ENCODE measurements around the gene USP13.

DNA sequence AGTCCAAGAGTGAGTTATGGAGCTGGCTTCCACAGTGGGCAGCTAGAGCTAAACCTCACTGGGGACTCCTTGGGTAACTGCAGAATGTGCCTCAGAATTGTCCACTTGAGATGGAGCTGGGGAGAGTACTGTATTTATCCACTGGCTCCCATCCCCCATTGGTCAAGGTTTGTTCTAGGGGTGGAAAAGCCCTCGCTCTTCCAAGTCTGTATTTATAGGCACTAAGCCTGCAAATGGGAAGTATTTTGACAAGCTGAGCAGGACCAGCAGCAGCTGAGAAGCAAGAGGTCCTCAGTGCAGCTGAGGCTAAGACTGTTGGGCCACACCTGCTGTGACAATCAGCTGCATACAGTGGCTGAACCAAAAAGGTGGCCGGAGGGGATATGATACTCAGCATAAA, 5.8 kb downstream of the USP13 start:
- TF ChIP-seq, protein P1, sequence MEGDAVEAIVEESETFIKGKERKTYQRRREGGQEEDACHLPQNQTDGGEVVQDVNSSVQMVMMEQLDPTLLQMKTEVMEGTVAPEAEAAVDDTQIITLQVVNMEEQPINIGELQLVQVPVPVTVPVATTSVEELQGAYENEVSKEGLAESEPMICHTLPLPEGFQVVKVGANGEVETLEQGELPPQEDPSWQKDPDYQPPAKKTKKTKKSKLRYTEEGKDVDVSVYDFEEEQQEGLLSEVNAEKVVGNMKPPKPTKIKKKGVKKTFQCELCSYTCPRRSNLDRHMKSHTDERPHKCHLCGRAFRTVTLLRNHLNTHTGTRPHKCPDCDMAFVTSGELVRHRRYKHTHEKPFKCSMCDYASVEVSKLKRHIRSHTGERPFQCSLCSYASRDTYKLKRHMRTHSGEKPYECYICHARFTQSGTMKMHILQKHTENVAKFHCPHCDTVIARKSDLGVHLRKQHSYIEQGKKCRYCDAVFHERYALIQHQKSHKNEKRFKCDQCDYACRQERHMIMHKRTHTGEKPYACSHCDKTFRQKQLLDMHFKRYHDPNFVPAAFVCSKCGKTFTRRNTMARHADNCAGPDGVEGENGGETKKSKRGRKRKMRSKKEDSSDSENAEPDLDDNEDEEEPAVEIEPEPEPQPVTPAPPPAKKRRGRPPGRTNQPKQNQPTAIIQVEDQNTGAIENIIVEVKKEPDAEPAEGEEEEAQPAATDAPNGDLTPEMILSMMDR (conservative IDR thresholded peaks at IDR 0.05; ENCODE audit: low read length) = no peak
- no peak for TF ChIP-seq EZH2phosphoT487 (IDR thresholded peaks at IDR 0.05; ENCODE audit: borderline replicate concordance)
